Right atrium auricular region (tissue), 2 donors: ENCODE data around the gene ANKS4B. TPM values are rescaled to one million over a fixed set of nuclear protein-coding genes. Genes with fewer than 3 reads are reported as not detected.

Experiments
- DNase-seq: peaks from one replicate; pipeline ENCODE4 v3.0.0-alpha.2; 2019; ENCODE audit warnings: low spot score
- H3K27ac ChIP-seq, 2 donors: fragments of 200-600 bp; sonication (generic); 1 replicate in 1 of 2; 2 replicates in 1 of 2; pipeline ENCODE4 v1.5.1; 2016 to 2019
- H3K27me3 ChIP-seq, 2 donors: fragments of 200-600 bp; sonication (generic); one replicate each; pipeline versions ENCODE4 v1.5.1 to v1.6.0; 2017 to 2019
- H3K36me3 ChIP-seq: fragments of 200-600 bp; sonication (generic); one replicate; pipeline ENCODE4 v1.5.1; 2016
- H3K4me1 ChIP-seq, 2 donors: fragments of 200-600 bp; sonication (generic); one replicate each; pipeline versions ENCODE4 v1.5.1 to v1.6.0; 2017 to 2019
- H3K4me3 ChIP-seq, 2 donors: fragments of 200-600 bp; sonication (generic); 1 replicate in 1 of 2; 2 replicates in 1 of 2; pipeline ENCODE4 v1.5.1; 2017 to 2019; ENCODE audit warnings: mild to moderate bottlenecking in 1 of 2, moderate library complexity in 1 of 2
- H3K9me3 ChIP-seq, 2 donors: fragments of 200-600 bp; sonication (generic); one replicate each; pipeline ENCODE4 v1.5.1; 2019
- total RNA-seq, 2 donors: library from RNA; depleted of rRNA; stranded (reverse); fragments of >200 nt; gene quantifications; one replicate each; pipeline ENCODE4 v1.1.0, GENCODE V29; 2016
- TF ChIP-seq, protein P1 (sequence below), 2 donors: fragments of 200-600 bp; sonication (generic); IDR thresholded peaks; one replicate each; pipeline ENCODE4 v1.5.1; 2019; ENCODE audit warnings: antibody characterized with exemption in 2 of 2

ANKS4B gene
- total RNA-seq, 2 donors from 2014 or later = not detected

DNA sequence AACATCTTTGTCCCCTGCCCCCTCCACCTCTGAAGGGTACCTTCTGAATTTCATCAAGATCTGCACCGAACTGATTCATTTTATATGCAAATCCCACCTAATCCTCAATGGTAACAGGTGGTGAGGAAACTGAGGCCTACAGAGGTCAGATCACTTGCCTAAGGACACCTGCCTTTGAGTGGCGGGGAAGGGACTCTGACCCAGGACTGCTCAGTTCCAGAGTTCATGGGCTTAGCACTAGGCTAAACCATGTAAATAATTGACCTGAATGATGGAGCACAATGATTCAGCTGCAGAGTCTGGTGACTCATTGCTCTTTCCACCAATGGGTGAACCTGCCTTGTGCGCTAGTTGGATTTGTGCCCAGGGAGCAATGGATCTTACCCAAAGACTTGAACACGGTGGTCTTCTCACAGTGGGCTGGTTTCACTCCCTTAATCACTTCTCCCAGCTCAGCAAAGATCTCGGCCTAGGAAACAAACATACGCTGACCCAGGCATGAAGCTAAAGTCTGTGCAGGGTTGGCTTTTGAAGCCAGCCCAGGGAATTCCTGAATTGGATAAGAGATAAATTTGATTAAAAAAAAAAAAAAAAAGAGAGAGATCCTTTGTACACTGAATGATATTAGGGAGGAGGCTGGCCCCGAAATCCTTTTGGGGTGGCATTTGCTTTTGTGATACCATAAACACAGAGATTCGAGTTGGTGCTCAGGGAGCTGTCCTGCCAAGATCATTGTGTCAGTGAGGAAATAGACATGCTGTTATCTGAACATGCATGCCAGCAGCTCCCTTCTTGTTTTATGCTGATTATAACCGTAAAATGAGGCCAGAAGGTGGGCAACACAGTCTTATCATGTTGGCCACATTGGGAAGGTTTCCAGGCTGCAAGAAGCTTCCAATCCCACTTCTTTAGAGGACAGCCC is 27.6 kb downstream of the ANKS4B start:
- H3K36me3 ChIP-seq = no peaks in the 10 kb centered on the region
- peak overlapping the region; percentile 60 to 67 for H3K27ac ChIP-seq
- no peak overlapping the region for H3K4me3 ChIP-seq
- no peaks in the 10 kb centered on the region for H3K9me3 ChIP-seq
- no peaks in the 10 kb centered on the region for H3K27me3 ChIP-seq
- DNase-seq = no peak
- H3K4me1 ChIP-seq = peaks cover 0 to 33% of the 10 kb centered on the region in 2 donors
- TF ChIP-seq, protein P1, sequence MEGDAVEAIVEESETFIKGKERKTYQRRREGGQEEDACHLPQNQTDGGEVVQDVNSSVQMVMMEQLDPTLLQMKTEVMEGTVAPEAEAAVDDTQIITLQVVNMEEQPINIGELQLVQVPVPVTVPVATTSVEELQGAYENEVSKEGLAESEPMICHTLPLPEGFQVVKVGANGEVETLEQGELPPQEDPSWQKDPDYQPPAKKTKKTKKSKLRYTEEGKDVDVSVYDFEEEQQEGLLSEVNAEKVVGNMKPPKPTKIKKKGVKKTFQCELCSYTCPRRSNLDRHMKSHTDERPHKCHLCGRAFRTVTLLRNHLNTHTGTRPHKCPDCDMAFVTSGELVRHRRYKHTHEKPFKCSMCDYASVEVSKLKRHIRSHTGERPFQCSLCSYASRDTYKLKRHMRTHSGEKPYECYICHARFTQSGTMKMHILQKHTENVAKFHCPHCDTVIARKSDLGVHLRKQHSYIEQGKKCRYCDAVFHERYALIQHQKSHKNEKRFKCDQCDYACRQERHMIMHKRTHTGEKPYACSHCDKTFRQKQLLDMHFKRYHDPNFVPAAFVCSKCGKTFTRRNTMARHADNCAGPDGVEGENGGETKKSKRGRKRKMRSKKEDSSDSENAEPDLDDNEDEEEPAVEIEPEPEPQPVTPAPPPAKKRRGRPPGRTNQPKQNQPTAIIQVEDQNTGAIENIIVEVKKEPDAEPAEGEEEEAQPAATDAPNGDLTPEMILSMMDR (IDR thresholded peaks at IDR 0.05) = no peak

DNA sequence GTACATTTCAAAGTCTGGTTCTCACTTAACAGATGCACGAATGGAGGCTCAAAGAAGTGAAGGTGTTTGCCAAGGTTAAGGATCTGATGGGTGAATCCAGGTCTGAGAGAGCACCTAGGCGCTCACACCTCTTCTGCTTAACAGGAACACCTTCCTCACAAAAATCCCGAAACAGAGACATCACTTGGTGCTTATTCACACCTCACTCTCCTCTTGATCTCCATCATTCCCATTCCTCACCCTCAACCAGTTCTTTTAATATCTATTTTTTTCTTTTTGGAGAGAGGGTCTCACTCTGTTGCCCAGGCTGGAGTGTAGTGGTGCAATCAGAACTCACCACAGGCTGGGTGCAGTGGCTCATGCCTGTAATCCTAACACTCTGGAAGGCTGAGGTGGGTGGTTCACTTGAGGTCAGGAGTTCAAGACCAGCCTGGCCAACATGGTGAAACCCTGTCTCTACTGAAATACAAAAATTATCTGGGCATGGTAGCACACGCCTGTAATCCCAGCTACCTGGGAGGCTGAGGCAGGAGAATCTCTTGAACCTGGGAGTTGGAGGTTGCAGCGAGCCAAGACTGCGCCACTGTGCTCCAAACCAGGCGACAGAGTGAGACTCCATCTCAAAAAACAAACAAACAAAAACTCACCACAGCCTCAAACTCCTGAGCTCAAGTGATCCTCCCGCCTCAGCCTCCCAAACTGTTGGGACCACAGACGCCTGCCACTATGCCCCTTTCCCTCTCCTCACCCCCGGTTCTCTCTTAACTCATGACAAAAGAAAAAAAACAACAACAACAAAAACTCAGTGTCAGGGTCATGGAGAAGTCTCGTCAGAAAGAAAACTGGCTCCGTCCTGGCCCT is 29.5 kb downstream of the ANKS4B start:
- H3K27ac ChIP-seq = peak overlapping the region; percentile 70 to 83

DNA sequence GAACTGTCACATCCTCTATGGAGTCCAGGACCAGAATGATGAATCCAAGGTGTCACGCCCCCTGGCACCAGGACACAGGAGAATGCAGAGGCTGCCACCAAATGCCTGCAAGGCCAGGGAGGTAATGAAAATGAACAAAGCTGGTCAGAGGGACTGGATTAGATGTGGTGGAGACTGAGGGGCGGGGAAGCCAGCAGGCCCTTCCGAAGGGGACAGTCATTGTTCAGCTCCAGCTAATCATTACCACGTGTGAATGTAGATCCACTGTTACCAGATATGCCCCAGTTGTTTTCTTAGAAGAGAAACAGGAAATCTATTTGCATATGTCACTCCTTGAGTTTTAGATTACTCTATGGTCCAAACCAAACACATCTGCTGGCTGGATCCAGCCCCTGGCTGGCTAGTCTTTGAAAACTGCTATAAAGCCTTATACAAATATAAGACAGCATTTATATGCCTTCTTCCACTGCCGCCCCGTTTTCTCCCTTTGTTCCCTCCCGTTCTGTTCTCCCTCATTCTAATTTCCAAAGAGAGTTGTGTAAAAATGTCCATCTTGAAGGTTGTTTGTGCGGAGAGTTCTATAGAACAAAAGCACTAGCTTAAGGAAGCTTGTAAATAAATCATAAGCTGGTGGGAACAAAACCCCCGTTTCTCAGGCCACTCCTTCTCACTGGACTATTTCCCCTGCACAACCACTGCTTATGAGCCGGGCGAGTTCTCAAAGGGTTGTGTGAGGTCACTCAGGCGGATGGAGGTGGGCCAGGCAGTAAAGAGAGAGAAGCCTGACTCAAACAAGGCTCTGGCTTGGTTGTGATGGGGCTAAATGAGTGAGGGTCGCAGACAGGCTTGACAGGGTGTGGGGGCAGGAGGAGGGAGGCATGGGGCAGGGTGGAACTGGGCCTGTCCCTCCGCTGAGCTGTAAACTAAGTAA is 30.4 kb downstream of the ANKS4B start:
- H3K27me3 ChIP-seq = no peaks in the 10 kb centered on the region
- H3K4me3 ChIP-seq = no peak overlapping the region
- H3K36me3 ChIP-seq = no peaks in the 10 kb centered on the region
- no peak for DNase-seq
- H3K9me3 ChIP-seq = no peaks in the 10 kb centered on the region
- peak overlapping the region; percentile 70 to 83 for H3K27ac ChIP-seq
- H3K4me1 ChIP-seq = peaks cover 0 to 33% of the 10 kb centered on the region in 2 donors
- TF ChIP-seq, protein P1 (IDR thresholded peaks at IDR 0.05) = no peak

More for the DNA sequence above, 29.5 kb downstream of the ANKS4B start:
- H3K9me3 ChIP-seq = no peaks in the 10 kb centered on the region
- H3K4me1 ChIP-seq = peaks cover 0 to 33% of the 10 kb centered on the region in 2 donors
- no peak for DNase-seq
- TF ChIP-seq, protein P1 (IDR thresholded peaks at IDR 0.05) = no peak
- H3K36me3 ChIP-seq = no peaks in the 10 kb centered on the region
- H3K27me3 ChIP-seq = no peaks in the 10 kb centered on the region
- H3K4me3 ChIP-seq = no peak overlapping the region

DNA sequence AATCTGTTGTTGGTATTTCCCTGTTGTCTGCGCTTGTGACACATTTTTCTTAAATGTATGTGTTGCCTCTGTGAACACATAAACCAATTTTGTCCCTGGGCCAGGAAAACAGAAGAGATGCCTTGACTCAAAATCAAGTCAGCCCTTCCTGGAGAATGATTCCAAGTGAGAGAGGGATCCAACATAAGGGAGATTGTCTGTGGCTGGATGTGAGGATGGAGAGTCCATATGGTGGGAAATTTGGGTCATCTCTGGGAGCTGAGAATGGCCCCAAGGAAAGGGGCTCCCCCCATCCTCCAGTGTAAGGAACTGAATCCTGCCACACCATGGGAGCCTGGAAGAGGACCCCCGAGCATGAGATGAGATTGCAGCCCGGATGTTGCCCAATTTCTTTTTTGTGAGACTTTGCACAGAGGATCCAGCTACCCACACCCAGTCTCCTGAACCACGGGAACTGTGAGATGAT is 31.1 kb downstream of the ANKS4B start:
- no peak for DNase-seq
- no peaks in the 10 kb centered on the region for H3K36me3 ChIP-seq
- peaks cover 0 to 33% of the 10 kb centered on the region in 2 donors for H3K4me1 ChIP-seq
- H3K4me3 ChIP-seq = no peak overlapping the region
- no peaks in the 10 kb centered on the region for H3K27me3 ChIP-seq
- H3K27ac ChIP-seq = peak overlapping the region; percentile 70 to 83
- TF ChIP-seq, protein P1 (IDR thresholded peaks at IDR 0.05) = no peak
- H3K9me3 ChIP-seq = no peaks in the 10 kb centered on the region
